GM23248 (cell line): ENCODE results near the gene ANKRD28. TPM values are rescaled to one million over a fixed set of nuclear protein-coding genes. Genes with fewer than 3 reads are reported as not detected.
"Not testable (repeated sequence)": the region's sequence is repeated elsewhere in the genome, so short reads cannot be mapped to it uniquely, and the experiment has no call there.

Experiments used
- DNase-seq: peaks from one replicate; pipeline ENCODE4 v3.0.0-alpha.2; 2015
- H2AFZ ChIP-seq: fragments of 200-600 bp; sonication (generic); 2 replicates; pipeline ENCODE4 v1.6.1; 2016; ENCODE audit warnings: antibody characterized with exemption
- H3F3A ChIP-seq: fragments of 200-600 bp; sonication (generic); 2 replicates; pipeline ENCODE4 v1.6.1; 2016; ENCODE audit warnings: mild to moderate bottlenecking, antibody characterized with exemption, mixed run types; ENCODE audit not compliant: insufficient read depth
- H3K27ac ChIP-seq: fragments of 200-600 bp; sonication (generic); 2 replicates; pipeline ENCODE4 v1.5.1; 2016; ENCODE audit warnings: mild to moderate bottlenecking
- H3K27me3 ChIP-seq: fragments of 200-600 bp; sonication (generic); replicated peaks from 2 replicates; pipeline ENCODE4 v1.6.1; 2016; ENCODE audit warnings: mild to moderate bottlenecking; ENCODE audit not compliant: insufficient read depth
- H3K36me3 ChIP-seq: fragments of 200-600 bp; sonication (generic); 2 replicates; pipeline ENCODE4 v1.6.1; 2016; ENCODE audit warnings: low read depth, mild to moderate bottlenecking
- H3K4me1 ChIP-seq: fragments of 200-600 bp; sonication (generic); 2 replicates; pipeline ENCODE4 v1.6.1; 2016; ENCODE audit warnings: mild to moderate bottlenecking; ENCODE audit not compliant: insufficient read depth
- H3K4me2 ChIP-seq: fragments of 200-600 bp; sonication (generic); one replicate; pipeline ENCODE4 v1.6.1; 2016; ENCODE audit warnings: mild to moderate bottlenecking; ENCODE audit not compliant: unreplicated experiment
- H3K4me3 ChIP-seq: fragments of 200-600 bp; sonication (generic); 2 replicates; pipeline ENCODE4 v1.5.1; 2016; ENCODE audit warnings: mild to moderate bottlenecking
- H3K79me2 ChIP-seq: fragments of 200-600 bp; sonication (generic); 2 replicates; pipeline ENCODE4 v1.6.1; 2016; ENCODE audit warnings: mild to moderate bottlenecking; ENCODE audit not compliant: insufficient read depth
- H3K9ac ChIP-seq: fragments of 200-600 bp; sonication (generic); 2 replicates; pipeline ENCODE4 v1.6.1; 2016; ENCODE audit warnings: mild to moderate bottlenecking
- H3K9me2 ChIP-seq: fragments of 200-600 bp; sonication (generic); 2 replicates; pipeline ENCODE4 v1.6.1; 2016; ENCODE audit warnings: mixed run types, mild to moderate bottlenecking, moderate library complexity; ENCODE audit not compliant: insufficient read depth
- H3K9me3 ChIP-seq: fragments of 200-600 bp; sonication (generic); one replicate; pipeline ENCODE4 v1.6.1; 2017; ENCODE audit warnings: low read depth
- H4K20me1 ChIP-seq: fragments of 200-600 bp; sonication (generic); 2 replicates; pipeline ENCODE4 v1.6.0; 2016; ENCODE audit not compliant: insufficient read depth
- EZH2 ChIP-seq: fragments of 200-600 bp; sonication (generic); IDR thresholded peaks from 2 replicates; pipeline ENCODE4 v1.6.1; 2018; ENCODE audit warnings: antibody characterized with exemption, mild to moderate bottlenecking; ENCODE audit not compliant: insufficient read depth, poor library complexity, severe bottlenecking
- EZH2phosphoT487 ChIP-seq: fragments of 200-600 bp; sonication (generic); IDR thresholded peaks from 2 replicates; pipeline ENCODE4 v1.6.1; 2018; ENCODE audit warnings: antibody characterized with exemption, moderate library complexity, mild to moderate bottlenecking, low read depth; ENCODE audit not compliant: insufficient read depth
- WGBS, 2 experiments: methylation state at CpG; one replicate each; pipeline ENCODE4 v1.1.6; 2015 to 2017; ENCODE audit warnings: low lambda C conversion rate in 2 of 2, low coverage in 1 of 2; ENCODE audit errors: missing lambda C conversion rate in 2 of 2; 5-methylcytosine and 5-hydroxymethylcytosine counted together
- in situ Hi-C: fragments of 300-500 bp; cut with MboI; formaldehyde crosslinking; loops from 2 replicates; pipeline ENCODE4 v1.15.0; 2020
- polyA plus RNA-seq: library from polyadenylated mRNA; unstranded; fragments of >200 nt; fragmentation: Nextera tagmentation; extraction: Ambion mirVana; gene quantifications from 2 replicates; pipeline ENCODE4 v1.2.1, GENCODE V29; 2016
- total RNA-seq: library from RNA; depleted of rRNA; stranded (reverse); fragments of >200 nt; shearing (Covaris generic); gene quantifications from 2 replicates; pipeline ENCODE4 v1.2.3, GENCODE V29; 2014

Gene ANKRD28
- total and polyA plus RNA-seq, 2 experiments from 2014 or later = 23.1 to 55.6 TPM

- peak overlapping the region; percentile 31 for H3K27ac ChIP-seq
- 49 to 52% methylated on average over 2 of the region's 2 CpGs for WGBS, 2 experiments
- peaks cover 30% of the 10 kb centered on the region; the same call in 1 of the 2 replicates for H3K36me3 ChIP-seq
- TF ChIP-seq EZH2 = no peak
- in situ Hi-C loops = no loop called here
- H3K4me1 ChIP-seq = peaks cover 22% of the 10 kb centered on the region
- no peaks in the 10 kb centered on the region for H4K20me1 ChIP-seq
- no peak overlapping the region for H3K9ac ChIP-seq
- no peaks in the 10 kb centered on the region for H3F3A ChIP-seq
- H3K79me2 ChIP-seq = peaks cover 92% of the 10 kb centered on the region
- no peaks in the 10 kb centered on the region for H3K9me2 ChIP-seq
- H3K4me2 ChIP-seq = peak overlapping the region; percentile 6
- no peak overlapping the region for H2AFZ ChIP-seq
- H3K4me3 ChIP-seq = no peak overlapping the region
- peak; percentile 49 for DNase-seq
- no peaks in the 10 kb centered on the region for H3K9me3 ChIP-seq
- no peaks in the 10 kb centered on the region for H3K27me3 ChIP-seq
These were observed 43.7 kb downstream of the ANKRD28 start for GRCh38 chr3:15754047-15754446.

GRCh38 chr3:15753056-15753710 is 44.6 kb downstream of the ANKRD28 start:
- Histone ChIP-seq H3K9ac (no peak overlapping the region), H3K27me3 (no peaks in the 10 kb centered on the region), H3K27ac (peak overlapping the region; percentile 31; the same call in 1 of the 2 replicates), H3K4me3 (no peak overlapping the region), H3K4me1 (peaks cover 15% of the 10 kb centered on the region), H3K79me2 (peaks cover 84% of the 10 kb centered on the region), H3K9me3 (no peaks in the 10 kb centered on the region), H3K36me3 (peaks cover 33% of the 10 kb centered on the region), H2AFZ (no peak overlapping the region), H4K20me1 (no peaks in the 10 kb centered on the region), H3F3A (no peaks in the 10 kb centered on the region), H3K9me2 (no peaks in the 10 kb centered on the region), H3K4me2 (no peak overlapping the region)
- WGBS, 2 experiments = 80 to 84% methylated on average over 5 of the region's 5 CpGs
- no peak for DNase-seq
- in situ Hi-C loops = no loop called here
- TF ChIP-seq EZH2phosphoT487 (no peak), EZH2 (no peak)

GRCh38 chr3:15750879-15751278 is 46.9 kb downstream of the ANKRD28 start:
- in situ Hi-C loops = no loop called here
- 93% methylated on average over 2 of the region's 2 CpGs for WGBS, 2 experiments

GRCh38 chr3:15750143-15750542 is 47.6 kb downstream of the ANKRD28 start:
- Histone ChIP-seq H3K9me3 (no peaks in the 10 kb centered on the region), H3K36me3 (peaks cover 53% of the 10 kb centered on the region), H3K4me3 (no peak overlapping the region), H3K9me2 (no peaks in the 10 kb centered on the region), H3K79me2 (peaks cover 76% of the 10 kb centered on the region), H3K4me1 (peaks cover 12% of the 10 kb centered on the region), H3K27me3 (no peaks in the 10 kb centered on the region), H4K20me1 (no peaks in the 10 kb centered on the region), H3K9ac (no peak overlapping the region), H3K4me2 (no peak overlapping the region), H2AFZ (no peak overlapping the region), H3K27ac (no peak overlapping the region), H3F3A (peaks cover 15% of the 10 kb centered on the region; the same call in 1 of the 2 replicates)
- 97 to 99% methylated on average over 3 of the region's 3 CpGs for WGBS, 2 experiments
- DNase-seq = no peak
- TF ChIP-seq EZH2phosphoT487 (no peak), EZH2 (no peak)
- in situ Hi-C loops = no loop called here

More at GRCh38 chr3:15750879-15751278, 46.9 kb downstream of the ANKRD28 start:
- TF ChIP-seq EZH2phosphoT487 (no peak), EZH2 (no peak)
- Histone ChIP-seq H4K20me1 (no peaks in the 10 kb centered on the region), H3K4me2 (no peak overlapping the region), H3K79me2 (peaks cover 81% of the 10 kb centered on the region), H3K9me2 (no peaks in the 10 kb centered on the region), H3K4me1 (peaks cover 12% of the 10 kb centered on the region), H3K27ac (no peak overlapping the region), H2AFZ (no peak overlapping the region), H3K4me3 (no peak overlapping the region), H3F3A (peaks cover 15% of the 10 kb centered on the region; the same call in 1 of the 2 replicates), H3K9ac (no peak overlapping the region), H3K9me3 (no peaks in the 10 kb centered on the region), H3K27me3 (no peaks in the 10 kb centered on the region), H3K36me3 (peaks cover 47% of the 10 kb centered on the region)
- no peak for DNase-seq

GRCh38 chr3:15745896-15746295 is 51.9 kb downstream of the ANKRD28 start:
- H3K27me3 ChIP-seq, H3K4me3 ChIP-seq, H3K4me2 ChIP-seq, H3K4me1 ChIP-seq, H2AFZ ChIP-seq, DNase-seq, H3K9me3 ChIP-seq, H3K9ac ChIP-seq, H3K9me2 ChIP-seq, H3K27ac ChIP-seq, in situ Hi-C loops, H4K20me1 ChIP-seq: not testable (repeated sequence)
- peaks cover 37% of the 10 kb centered on the region for H3K79me2 ChIP-seq
- 97 to 99% methylated on average over 2 of the region's 2 CpGs for WGBS, 2 experiments
- peaks cover 51% of the 10 kb centered on the region for H3K36me3 ChIP-seq
- H3F3A ChIP-seq = peaks cover 15% of the 10 kb centered on the region; the same call in 1 of the 2 replicates
